Adipocyte (in vitro differentiated cells): Measurements from ENCODE around the gene ABLIM1.

Experiments used
- DNase-seq: peaks from one replicate; pipeline ENCODE4 v3.0.0-alpha.2; 2015; ENCODE audit warnings: low read depth
- H3K27me3 ChIP-seq: replicated peaks from 2 replicates; pipeline ENCODE4 v1.7.0; 2013; ENCODE audit warnings: mild to moderate bottlenecking, low read length, moderate library complexity; ENCODE audit not compliant: control insufficient read depth, insufficient read depth
- H3K36me3 ChIP-seq: 2 replicates; pipeline ENCODE4 v1.7.0; 2013; ENCODE audit warnings: low read length, mild to moderate bottlenecking, moderate library complexity; ENCODE audit not compliant: control insufficient read depth, insufficient read depth, severe bottlenecking
- H3K4me1 ChIP-seq: 2 replicates; pipeline ENCODE4 v1.7.0; 2013; ENCODE audit warnings: mild to moderate bottlenecking, low read length, moderate library complexity; ENCODE audit not compliant: control insufficient read depth, insufficient read depth
- H3K4me3 ChIP-seq: 2 replicates; pipeline ENCODE4 v1.7.0; 2013; ENCODE audit warnings: mild to moderate bottlenecking, low read length, moderate library complexity
- H3K9ac ChIP-seq: 2 replicates; pipeline ENCODE4 v1.7.0; 2013; ENCODE audit warnings: mild to moderate bottlenecking, low read length, moderate library complexity
- H3K9me3 ChIP-seq: 2 replicates; pipeline ENCODE4 v1.7.0; 2013; ENCODE audit warnings: mild to moderate bottlenecking, low read length, moderate library complexity; ENCODE audit not compliant: control insufficient read depth

ABLIM1 gene

GRCh38 chr10:114541081-114541796 is 116.8 kb downstream of the ABLIM1 start:
- peak; percentile 75 for DNase-seq
- H3K27me3 ChIP-seq, result no peaks in the 10 kb centered on the region
- no peak overlapping the region for H3K9ac ChIP-seq
- peaks cover 17% of the 10 kb centered on the region for H3K36me3 ChIP-seq
- H3K9me3 ChIP-seq, result no peaks in the 10 kb centered on the region
- H3K4me3 ChIP-seq, result no peak overlapping the region
- H3K4me1 ChIP-seq, result peaks cover 12% of the 10 kb centered on the region

GRCh38 chr10:114540236-114540635 is 117.8 kb downstream of the ABLIM1 start:
- Histone ChIP-seq H3K9me3 (no peaks in the 10 kb centered on the region), H3K27me3 (no peaks in the 10 kb centered on the region), H3K9ac (no peak overlapping the region), H3K36me3 (peaks cover 17% of the 10 kb centered on the region), H3K4me3 (no peak overlapping the region), H3K4me1 (peaks cover 12% of the 10 kb centered on the region)
- DNase-seq, result no peak

GRCh38 chr10:114539623-114540022 is 118.5 kb downstream of the ABLIM1 start:
- Histone ChIP-seq H3K27me3 (no peaks in the 10 kb centered on the region), H3K9me3 (no peaks in the 10 kb centered on the region), H3K36me3 (peaks cover 15% of the 10 kb centered on the region), H3K9ac (no peak overlapping the region), H3K4me3 (no peak overlapping the region), H3K4me1 (peaks cover 12% of the 10 kb centered on the region)
- no peak for DNase-seq

GRCh38 chr10:114538181-114538906 is 119.7 kb downstream of the ABLIM1 start:
- no peaks in the 10 kb centered on the region for H3K27me3 ChIP-seq
- H3K36me3 ChIP-seq, result peaks cover 10% of the 10 kb centered on the region
- DNase-seq, result no peak
- H3K4me3 ChIP-seq, result no peak overlapping the region
- peaks cover 12% of the 10 kb centered on the region for H3K4me1 ChIP-seq
- H3K9me3 ChIP-seq, result no peaks in the 10 kb centered on the region
- no peak overlapping the region for H3K9ac ChIP-seq

GRCh38 chr10:114537736-114538135 is 120.3 kb downstream of the ABLIM1 start:
- Histone ChIP-seq H3K9ac (no peak overlapping the region), H3K36me3 (peaks cover 7% of the 10 kb centered on the region), H3K27me3 (no peaks in the 10 kb centered on the region), H3K4me3 (no peak overlapping the region), H3K9me3 (no peaks in the 10 kb centered on the region), H3K4me1 (peaks cover 12% of the 10 kb centered on the region)
- no peak for DNase-seq

- Histone ChIP-seq H3K4me1 (no peaks in the 10 kb centered on the region), H3K36me3 (peaks cover 13% of the 10 kb centered on the region), H3K9ac (no peak overlapping the region), H3K9me3 (no peaks in the 10 kb centered on the region), H3K4me3 (no peak overlapping the region), H3K27me3 (no peaks in the 10 kb centered on the region)
- no peak for DNase-seq
Observed at GRCh38 chr10:114534571-114534981, 123.5 kb downstream of the ABLIM1 start.

- Histone ChIP-seq H3K9ac (no peak overlapping the region), H3K9me3 (no peaks in the 10 kb centered on the region), H3K4me3 (no peak overlapping the region), H3K4me1 (peaks cover under 1% of the 10 kb centered on the region), H3K36me3 (peaks cover 13% of the 10 kb centered on the region), H3K27me3 (no peaks in the 10 kb centered on the region)
- DNase-seq, result no peak
Observed at GRCh38 chr10:114532226-114532625, 125.8 kb downstream of the ABLIM1 start.

- no peaks in the 10 kb centered on the region for H3K27me3 ChIP-seq
- DNase-seq, result peak; percentile 36
Observed at GRCh38 chr10:114526504-114527238, 131.4 kb downstream of the ABLIM1 start.

GRCh38 chr10:114526126-114526503 is 132.0 kb downstream of the ABLIM1 start:
- no peaks in the 10 kb centered on the region for H3K27me3 ChIP-seq
- no peaks in the 10 kb centered on the region for H3K9me3 ChIP-seq
- peak overlapping the region; percentile 58 for H3K9ac ChIP-seq
- peak; percentile 18 for DNase-seq
- H3K4me3 ChIP-seq, result peak overlapping the region; percentile 76
- no peaks in the 10 kb centered on the region for H3K36me3 ChIP-seq
- peaks cover 15% of the 10 kb centered on the region for H3K4me1 ChIP-seq

More at GRCh38 chr10:114526504-114527238, 131.4 kb downstream of the ABLIM1 start:
- H3K9ac ChIP-seq, result peak overlapping the region; percentile 58
- H3K4me1 ChIP-seq, result peaks cover 15% of the 10 kb centered on the region
- H3K4me3 ChIP-seq, result peak overlapping the region; percentile 76
- H3K36me3 ChIP-seq, result no peaks in the 10 kb centered on the region
- no peaks in the 10 kb centered on the region for H3K9me3 ChIP-seq

GRCh38 chr10:114525368-114525949 is 132.6 kb downstream of the ABLIM1 start:
- Histone ChIP-seq H3K36me3 (no peaks in the 10 kb centered on the region), H3K9me3 (no peaks in the 10 kb centered on the region), H3K9ac (peak overlapping the region; percentile 58), H3K4me1 (peaks cover 15% of the 10 kb centered on the region), H3K27me3 (no peaks in the 10 kb centered on the region), H3K4me3 (no peak overlapping the region)
- no peak for DNase-seq

- Histone ChIP-seq H3K9ac (no peak overlapping the region), H3K9me3 (no peaks in the 10 kb centered on the region), H3K4me1 (peaks cover 30% of the 10 kb centered on the region), H3K27me3 (no peaks in the 10 kb centered on the region), H3K4me3 (no peak overlapping the region), H3K36me3 (no peaks in the 10 kb centered on the region)
- DNase-seq, result no peak
Observed at GRCh38 chr10:114523876-114524275, 134.2 kb downstream of the ABLIM1 start.
